GM18508 (cell line): ENCODE results near the gene AQP5.

Experiments used
- ATAC-seq: cut with Tn5 transposase; IDR thresholded peaks from one replicate; pipeline ENCODE4 v1.9.1; 2021; ENCODE audit warnings: moderate number of reproducible peaks; ENCODE audit not compliant: insufficient read depth, unreplicated experiment

Gene AQP5

GRCh38 chr12:49930515-49931288 lies 31.0 kb upstream of the AQP5 start:
- ATAC-seq = no peak

- ATAC-seq = no peak
Observed at GRCh38 chr12:49932023-49932422, 29.6 kb upstream of the AQP5 start.

DNA sequence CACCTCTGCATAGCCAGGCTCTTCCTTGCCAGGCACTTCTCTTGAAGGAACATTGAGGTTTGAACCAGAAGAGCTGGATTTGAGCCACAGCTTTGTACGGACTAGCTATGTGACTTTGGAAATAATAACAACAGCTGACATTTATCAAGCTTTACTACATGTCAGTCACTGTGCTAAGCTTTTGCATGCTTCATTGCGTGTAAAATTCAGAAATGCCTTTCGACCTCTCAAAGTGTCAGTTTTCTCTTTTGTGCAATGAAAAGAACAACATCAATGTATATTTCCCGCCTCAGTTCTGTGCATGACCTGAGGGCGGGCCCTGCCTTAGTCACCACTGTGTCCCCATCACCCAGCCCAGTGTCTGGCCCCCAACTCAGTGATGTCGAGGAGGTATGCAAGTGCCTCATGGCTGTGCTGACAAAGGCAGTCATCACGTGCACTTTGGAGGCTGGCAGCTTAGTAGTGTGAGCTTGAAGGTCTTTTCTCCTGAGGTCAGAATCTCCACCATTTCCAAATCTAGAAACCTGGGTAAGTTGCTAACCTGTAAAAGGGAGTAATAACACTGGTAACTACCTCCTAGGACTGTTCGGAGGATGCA lies 29.0 kb upstream of the AQP5 start:
- ATAC-seq = no peak

GRCh38 chr12:49933796-49934195 lies 27.9 kb upstream of the AQP5 start:
- no peak for ATAC-seq

- no peak for ATAC-seq
Observed at GRCh38 chr12:49934505-49934904, 27.2 kb upstream of the AQP5 start.

DNA sequence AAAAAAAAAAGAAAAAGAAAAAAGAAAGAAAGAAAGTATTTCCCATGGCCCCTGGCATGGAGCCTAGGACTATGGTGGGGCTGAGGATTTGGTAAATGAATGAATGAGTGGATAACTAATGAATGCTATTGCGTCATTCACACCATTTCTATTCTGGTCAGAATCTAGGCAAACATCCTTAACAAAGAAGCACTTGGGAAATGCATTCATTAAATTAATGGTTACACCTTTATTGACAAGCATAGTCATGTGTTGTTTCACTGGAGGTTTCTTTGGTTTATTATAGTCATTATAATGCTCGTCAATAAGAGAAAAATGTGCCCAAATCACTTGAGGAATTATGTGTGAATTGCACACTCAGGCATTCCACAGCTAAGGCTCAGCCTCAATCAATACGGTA lies 24.7 kb upstream of the AQP5 start:
- ATAC-seq = no peak

- no peak for ATAC-seq
Observed at GRCh38 chr12:49937639-49938300, 23.9 kb upstream of the AQP5 start.

GRCh38 chr12:49939307-49939706 lies 22.4 kb upstream of the AQP5 start:
- no peak for ATAC-seq

- no peak for ATAC-seq
Observed at GRCh38 chr12:49939707-49940106, 22.0 kb upstream of the AQP5 start.

- no peak for ATAC-seq
Observed at GRCh38 chr12:49941556-49942511, 19.8 kb upstream of the AQP5 start.

- no peak for ATAC-seq
Observed at GRCh38 chr12:49942512-49942893, 19.2 kb upstream of the AQP5 start.

- ATAC-seq = no peak
Observed at GRCh38 chr12:49942921-49943624, 18.6 kb upstream of the AQP5 start.

- ATAC-seq = no peak
Observed at GRCh38 chr12:49943625-49943960, 18.1 kb upstream of the AQP5 start.

GRCh38 chr12:49944046-49944445 lies 17.6 kb upstream of the AQP5 start:
- ATAC-seq = no peak

GRCh38 chr12:49944718-49945117 lies 17.0 kb upstream of the AQP5 start:
- ATAC-seq = no peak

- peak; percentile 43 for ATAC-seq
Observed at GRCh38 chr12:49945394-49946080, 16.1 kb upstream of the AQP5 start.

DNA sequence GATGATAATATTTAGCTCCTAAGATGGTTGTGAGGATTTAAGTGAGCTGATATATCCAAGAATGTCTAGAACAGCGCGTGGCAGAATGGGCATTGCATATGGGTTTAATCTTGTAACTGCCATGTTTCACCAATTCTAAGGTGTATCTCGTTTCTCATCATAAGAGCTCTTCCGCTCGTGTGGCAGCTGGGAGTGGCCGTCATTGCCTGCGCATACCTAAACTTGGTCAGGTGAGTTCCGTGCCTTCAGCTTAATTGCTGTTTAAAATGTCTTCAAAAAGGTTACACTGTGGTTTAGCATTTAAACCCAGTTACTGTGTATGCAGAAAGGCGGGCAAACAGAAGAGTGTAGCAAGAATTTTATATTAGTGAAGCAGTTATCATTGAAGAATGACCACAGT lies 15.6 kb upstream of the AQP5 start:
- ATAC-seq = no peak

DNA sequence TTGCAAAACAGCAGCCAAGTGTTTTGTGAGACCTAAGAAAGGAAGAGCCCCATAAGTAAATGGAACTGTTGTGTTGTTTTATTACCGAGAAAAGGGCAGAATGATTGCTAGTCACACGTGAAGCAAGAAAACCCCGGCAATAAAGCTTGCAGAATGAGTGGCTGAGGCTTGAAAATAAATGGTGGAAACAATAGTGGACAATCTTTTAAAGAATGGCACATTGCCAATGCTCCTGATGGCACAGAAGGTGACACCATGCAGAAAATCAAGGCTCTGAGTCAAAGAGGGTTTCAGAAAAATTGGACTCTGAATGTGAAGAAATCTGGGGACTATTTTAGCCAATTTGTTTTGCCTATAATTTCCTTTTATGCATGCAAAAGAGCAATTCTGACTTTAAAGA lies 15.2 kb upstream of the AQP5 start:
- no peak for ATAC-seq

- ATAC-seq = no peak
Observed at GRCh38 chr12:49947593-49948226, 14.0 kb upstream of the AQP5 start.
